Measurements from ENCODE around the gene JMJD4.
"Not testable (repeated sequence)": the region's sequence is repeated elsewhere in the genome, so short reads cannot be mapped to it uniquely, and the experiment has no call there.

JMJD4 gene

DNA sequence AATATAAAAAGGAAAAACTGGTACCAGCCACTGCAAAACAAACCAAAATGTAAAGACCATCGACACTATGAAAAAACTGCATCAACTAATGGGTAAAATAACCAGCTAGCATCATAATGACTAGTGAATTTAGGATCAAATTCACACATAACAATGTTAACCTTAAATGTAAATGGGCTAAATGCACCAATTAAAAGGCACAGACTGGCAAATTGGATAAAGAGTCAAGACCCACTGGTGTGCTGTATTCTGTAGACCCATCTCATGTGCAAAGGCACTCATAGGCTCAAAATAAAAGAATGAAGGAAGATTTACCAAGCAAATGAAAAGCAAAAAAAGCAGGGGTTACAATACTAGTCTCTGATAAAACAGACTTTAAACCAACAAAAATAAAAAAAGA, 33.5 kb downstream of the JMJD4 start:
- DNase-seq (ENCODE audit: low read depth in 2 of 2, low spot score in 1 of 2), result not testable (repeated sequence)

DNA sequence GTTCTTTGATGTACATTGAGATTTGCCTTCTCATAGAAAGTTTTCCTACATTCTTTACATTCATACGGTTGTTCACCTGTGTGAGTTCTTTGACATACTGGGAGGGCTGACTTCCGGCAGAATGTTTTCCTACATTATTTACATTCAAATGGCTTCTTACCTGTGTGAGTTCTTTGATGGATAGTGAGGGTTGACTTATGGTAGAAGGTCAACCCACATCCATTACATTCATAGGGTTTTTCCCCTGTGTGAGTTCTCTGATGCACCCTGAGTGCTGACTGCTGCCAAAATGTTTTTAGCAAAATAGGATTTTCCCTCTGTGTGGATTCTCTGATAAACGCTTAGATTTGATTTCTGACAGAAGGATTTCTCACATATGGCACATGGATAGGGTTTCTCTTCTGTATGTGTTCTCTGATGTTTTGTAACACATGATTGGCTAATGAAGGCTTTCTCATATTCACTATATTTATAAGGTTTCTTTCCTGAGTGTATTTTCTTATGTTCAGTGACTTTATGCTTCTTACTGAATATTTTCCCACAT, 37.7 kb downstream of the JMJD4 start:
- no peak for DNase-seq (ENCODE audit: low read depth in 2 of 2, low spot score in 1 of 2)

DNA sequence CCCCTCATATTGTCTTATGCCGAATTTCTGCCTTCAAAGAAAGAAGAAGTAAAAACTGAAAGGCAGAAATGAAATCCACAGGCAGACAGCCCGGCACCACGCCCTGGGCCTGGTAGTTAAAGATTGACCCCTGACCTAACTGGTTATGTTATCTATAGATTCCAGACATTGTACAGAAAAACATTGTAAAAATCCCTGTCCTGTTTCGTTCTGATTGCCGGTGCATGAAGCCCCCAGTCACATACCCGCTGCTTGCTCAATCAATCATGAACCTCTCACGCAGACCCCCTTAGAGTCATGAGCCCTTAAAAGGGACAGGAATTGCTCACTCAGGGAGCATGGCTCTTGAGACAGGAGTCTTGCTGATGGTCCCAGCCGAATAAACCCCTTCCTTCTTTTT, 49.3 kb downstream of the JMJD4 start:
- no peak for DNase-seq (ENCODE audit: low read depth in 2 of 2, low spot score in 1 of 2)

Data from stimulated activated CD8-positive, alpha-beta memory T cell treated with anti-CD3 and anti-CD28 coated beads, Interleukin-4, amount 100 ng/mL, for 1 hour (primary cell).